ENCODE data around the gene TDP1. TPM values are rescaled to one million over a fixed set of nuclear protein-coding genes. Genes with fewer than 3 reads are reported as not detected.
A peak's percentile ranks its signal among the peaks of the same experiment; 100 is the strongest.

The TDP1 gene
- total RNA-seq, 1 donor from 2014 or later = 10.8 TPM

GRCh38 chr14:90053044-90053443, 97.3 kb downstream of the TDP1 start:
- TF ChIP-seq POLR2AphosphoS5 (IDR thresholded peaks at IDR 0.05; ENCODE audit: insufficient read depth in 1 of 2, low read depth in 1 of 2) = no peak
- TF ChIP-seq CTCF (IDR thresholded peaks at IDR 0.05) = no peak
- no peak for TF ChIP-seq POLR2A (IDR thresholded peaks at IDR 0.05)
- no peaks in the 10 kb centered on the region for H3K4me1 ChIP-seq
- no peaks in the 10 kb centered on the region for H3K27me3 ChIP-seq

GRCh38 chr14:90054803-90055202, 99.1 kb downstream of the TDP1 start:
- Histone ChIP-seq H3K9me3 (no peaks in the 10 kb centered on the region), H3K27ac (no peak overlapping the region), H3K27me3 (no peaks in the 10 kb centered on the region), H3K4me1 (no peaks in the 10 kb centered on the region), H3K4me3 (no peak overlapping the region), H3K36me3 (no peaks in the 10 kb centered on the region)
- TF ChIP-seq POLR2A (IDR thresholded peaks at IDR 0.05) = no peak
- no peak for DNase-seq (ENCODE audit: extremely low spot score in 2 of 2)
- intact Hi-C loops (cut with DNase I) = no loop called here

More at GRCh38 chr14:90053044-90053443, 97.3 kb downstream of the TDP1 start:
- Histone ChIP-seq H3K27ac (no peak overlapping the region), H3K4me3 (no peak overlapping the region), H3K36me3 (no peaks in the 10 kb centered on the region), H3K9me3 (no peaks in the 10 kb centered on the region)
- no peak for DNase-seq (ENCODE audit: extremely low spot score in 2 of 2)
- intact Hi-C loops (cut with DNase I) = no loop called here

- Histone ChIP-seq H3K36me3 (no peaks in the 10 kb centered on the region), H3K4me3 (no peak overlapping the region), H3K27me3 (no peaks in the 10 kb centered on the region), H3K27ac (no peak overlapping the region), H3K9me3 (no peaks in the 10 kb centered on the region), H3K4me1 (peaks cover 12% of the 10 kb centered on the region)
- no peak for TF ChIP-seq POLR2A (IDR thresholded peaks at IDR 0.05)
- no peak for TF ChIP-seq CTCF (IDR thresholded peaks at IDR 0.05)
- no peak for TF ChIP-seq POLR2AphosphoS5 (IDR thresholded peaks at IDR 0.05; ENCODE audit: insufficient read depth in 1 of 2, low read depth in 1 of 2)
- intact Hi-C loops (cut with DNase I) = no loop called here
- no peak for DNase-seq (ENCODE audit: extremely low spot score in 2 of 2)
Observed at GRCh38 chr14:90056826-90057225, 101.1 kb downstream of the TDP1 start.

GRCh38 chr14:90058876-90059458, 103.2 kb downstream of the TDP1 start:
- no peak overlapping the region for H3K27ac ChIP-seq
- TF ChIP-seq POLR2A (IDR thresholded peaks at IDR 0.05) (no peak), CTCF (IDR thresholded peaks at IDR 0.05) (no peak), POLR2AphosphoS5 (IDR thresholded peaks at IDR 0.05; ENCODE audit: insufficient read depth in 1 of 2, low read depth in 1 of 2) (no peak)
- no peak for DNase-seq (ENCODE audit: extremely low spot score in 2 of 2)

GRCh38 chr14:90060312-90060964, 104.7 kb downstream of the TDP1 start:
- H3K27me3 ChIP-seq = no peaks in the 10 kb centered on the region
- intact Hi-C loops (cut with DNase I) = no loop called here

More at GRCh38 chr14:90058876-90059458, 103.2 kb downstream of the TDP1 start:
- Histone ChIP-seq H3K9me3 (no peaks in the 10 kb centered on the region), H3K4me1 (peaks cover 19% of the 10 kb centered on the region), H3K36me3 (no peaks in the 10 kb centered on the region), H3K27me3 (no peaks in the 10 kb centered on the region), H3K4me3 (no peak overlapping the region)
- intact Hi-C loops (cut with DNase I) = no loop called here

More at GRCh38 chr14:90060312-90060964, 104.7 kb downstream of the TDP1 start:
- no peaks in the 10 kb centered on the region for H3K9me3 ChIP-seq
- peak overlapping the region; percentile 31 to 51 for H3K4me3 ChIP-seq
- DNase-seq (ENCODE audit: extremely low spot score in 2 of 2) = no peak
- H3K27ac ChIP-seq = no peak overlapping the region
- H3K4me1 ChIP-seq = peaks cover 19% of the 10 kb centered on the region
- TF ChIP-seq POLR2A (IDR thresholded peaks at IDR 0.05) (no peak), CTCF (IDR thresholded peaks at IDR 0.05) (no peak), POLR2AphosphoS5 (IDR thresholded peaks at IDR 0.05; ENCODE audit: insufficient read depth in 1 of 2, low read depth in 1 of 2) (no peak)
- no peaks in the 10 kb centered on the region for H3K36me3 ChIP-seq

Data from vagina (tissue), 2 donors.